ENCODE data around the gene NINJ2.

NINJ2 gene

DNA sequence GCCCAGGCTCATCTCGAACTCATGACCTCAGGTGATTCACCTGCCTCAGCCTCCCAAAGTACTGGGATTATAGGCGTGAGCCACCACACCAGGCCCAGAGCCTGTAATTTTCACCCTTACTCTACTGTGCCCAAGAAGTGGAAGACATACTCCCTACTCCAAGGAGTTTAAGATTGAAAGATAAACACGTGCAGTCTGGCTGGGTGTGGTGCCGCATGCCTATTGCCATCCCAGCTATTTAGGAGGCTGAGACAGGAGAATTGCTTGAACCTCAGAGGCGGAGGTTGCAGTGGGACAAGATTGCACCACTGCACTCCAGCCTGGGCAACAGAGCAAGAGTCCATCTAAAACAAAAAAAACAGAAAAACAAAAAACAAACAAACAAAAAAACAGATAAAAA lies 90.0 kb downstream of the NINJ2 start:
- TF ChIP-seq RAD21 (IDR thresholded peaks at IDR 0.05; ENCODE audit: low read depth) = no peak
- TF ChIP-seq YY1 (IDR thresholded peaks at IDR 0.05; ENCODE audit: low read depth) = no peak
- no peak for TF ChIP-seq EP300 (IDR thresholded peaks at IDR 0.05; ENCODE audit: borderline replicate concordance)
- no peak for TF ChIP-seq NFIC (IDR thresholded peaks at IDR 0.05)
- TF ChIP-seq FOXM1 (IDR thresholded peaks at IDR 0.05; ENCODE audit: borderline replicate concordance, low read depth) = no peak
- no peak for TF ChIP-seq TCF12 (IDR thresholded peaks at IDR 0.05; ENCODE audit: low read depth)
- no peak for TF ChIP-seq EGR1 (IDR thresholded peaks at IDR 0.05)
- TF ChIP-seq, protein P1, sequence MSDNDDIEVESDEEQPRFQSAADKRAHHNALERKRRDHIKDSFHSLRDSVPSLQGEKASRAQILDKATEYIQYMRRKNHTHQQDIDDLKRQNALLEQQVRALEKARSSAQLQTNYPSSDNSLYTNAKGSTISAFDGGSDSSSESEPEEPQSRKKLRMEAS (IDR thresholded peaks at IDR 0.05) = no peak
- TF ChIP-seq, protein P2, sequence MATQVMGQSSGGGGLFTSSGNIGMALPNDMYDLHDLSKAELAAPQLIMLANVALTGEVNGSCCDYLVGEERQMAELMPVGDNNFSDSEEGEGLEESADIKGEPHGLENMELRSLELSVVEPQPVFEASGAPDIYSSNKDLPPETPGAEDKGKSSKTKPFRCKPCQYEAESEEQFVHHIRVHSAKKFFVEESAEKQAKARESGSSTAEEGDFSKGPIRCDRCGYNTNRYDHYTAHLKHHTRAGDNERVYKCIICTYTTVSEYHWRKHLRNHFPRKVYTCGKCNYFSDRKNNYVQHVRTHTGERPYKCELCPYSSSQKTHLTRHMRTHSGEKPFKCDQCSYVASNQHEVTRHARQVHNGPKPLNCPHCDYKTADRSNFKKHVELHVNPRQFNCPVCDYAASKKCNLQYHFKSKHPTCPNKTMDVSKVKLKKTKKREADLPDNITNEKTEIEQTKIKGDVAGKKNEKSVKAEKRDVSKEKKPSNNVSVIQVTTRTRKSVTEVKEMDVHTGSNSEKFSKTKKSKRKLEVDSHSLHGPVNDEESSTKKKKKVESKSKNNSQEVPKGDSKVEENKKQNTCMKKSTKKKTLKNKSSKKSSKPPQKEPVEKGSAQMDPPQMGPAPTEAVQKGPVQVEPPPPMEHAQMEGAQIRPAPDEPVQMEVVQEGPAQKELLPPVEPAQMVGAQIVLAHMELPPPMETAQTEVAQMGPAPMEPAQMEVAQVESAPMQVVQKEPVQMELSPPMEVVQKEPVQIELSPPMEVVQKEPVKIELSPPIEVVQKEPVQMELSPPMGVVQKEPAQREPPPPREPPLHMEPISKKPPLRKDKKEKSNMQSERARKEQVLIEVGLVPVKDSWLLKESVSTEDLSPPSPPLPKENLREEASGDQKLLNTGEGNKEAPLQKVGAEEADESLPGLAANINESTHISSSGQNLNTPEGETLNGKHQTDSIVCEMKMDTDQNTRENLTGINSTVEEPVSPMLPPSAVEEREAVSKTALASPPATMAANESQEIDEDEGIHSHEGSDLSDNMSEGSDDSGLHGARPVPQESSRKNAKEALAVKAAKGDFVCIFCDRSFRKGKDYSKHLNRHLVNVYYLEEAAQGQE (IDR thresholded peaks at IDR 0.05; ENCODE audit: low read depth) = no peak

DNA sequence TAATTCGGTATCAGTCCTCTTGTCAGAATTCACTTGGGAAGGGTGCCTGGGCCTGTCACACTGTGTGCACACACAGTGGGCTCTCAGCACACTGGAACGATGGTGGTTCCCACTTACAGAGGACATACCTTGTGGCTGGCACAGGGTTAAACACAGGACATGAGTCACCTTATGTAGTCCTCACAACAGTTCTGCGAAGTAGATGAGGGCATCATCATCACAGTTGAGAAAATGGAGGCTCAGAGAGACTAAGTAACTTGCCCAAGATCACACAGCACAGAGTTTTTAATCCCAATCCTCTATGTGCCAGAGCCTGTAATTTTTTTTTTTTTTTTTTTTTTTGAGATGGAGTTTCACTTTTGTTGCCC lies 90.7 kb downstream of the NINJ2 start:
- TF ChIP-seq TCF12 (IDR thresholded peaks at IDR 0.05; ENCODE audit: low read depth) (no peak), YY1 (IDR thresholded peaks at IDR 0.05; ENCODE audit: low read depth) (no peak), NFIC (IDR thresholded peaks at IDR 0.05) (no peak)

DNA sequence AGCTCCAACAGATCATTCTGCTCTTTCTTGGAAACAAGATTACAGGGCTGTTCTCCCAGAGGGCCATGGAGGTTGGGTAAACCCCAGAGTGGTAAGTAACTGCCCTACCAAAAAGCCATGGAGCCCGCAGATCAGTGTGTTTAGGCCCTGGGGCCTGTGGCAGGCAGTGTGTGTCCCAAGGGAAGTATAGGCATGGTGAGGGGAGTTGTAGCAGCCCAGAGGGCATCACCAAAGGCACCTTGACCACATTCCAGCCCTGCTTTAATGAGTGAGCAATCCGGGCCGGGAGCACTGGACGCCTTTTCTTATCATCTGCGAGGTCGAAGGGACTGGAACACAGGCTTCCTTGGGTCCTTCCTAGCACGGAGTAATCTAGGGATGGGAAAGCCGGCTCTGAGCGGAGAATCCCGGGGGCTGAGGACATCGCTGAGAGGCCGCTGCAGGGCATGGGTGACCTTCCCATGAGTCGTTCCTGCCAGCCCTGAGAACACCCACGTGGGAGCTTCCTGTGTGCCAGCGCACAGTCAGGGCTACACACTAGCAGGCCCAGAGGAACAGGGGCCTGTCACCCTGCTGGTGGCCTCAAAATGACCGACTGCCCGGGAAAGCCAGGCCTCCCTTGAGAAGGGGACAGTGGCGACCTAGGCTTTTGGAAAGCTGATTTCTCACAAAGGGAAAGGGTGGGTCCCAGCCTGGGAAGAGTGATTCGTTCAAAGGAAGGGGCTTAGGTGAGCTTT lies 91.3 kb downstream of the NINJ2 start:
- TF ChIP-seq CEBPB (IDR thresholded peaks at IDR 0.05) = no peak
- TF ChIP-seq RAD21 (IDR thresholded peaks at IDR 0.05; ENCODE audit: low read depth) = no peak
- TF ChIP-seq EGR1 (IDR thresholded peaks at IDR 0.05) = no peak
- TF ChIP-seq, protein P2 (IDR thresholded peaks at IDR 0.05; ENCODE audit: low read depth) = no peak
- TF ChIP-seq TEAD4 (IDR thresholded peaks at IDR 0.05) = no peak
- TF ChIP-seq, protein P1 (IDR thresholded peaks at IDR 0.05) = no peak
- TF ChIP-seq TAF1 (IDR thresholded peaks at IDR 0.05; ENCODE audit: low read depth) = no peak
- no peak for TF ChIP-seq TCF12 (IDR thresholded peaks at IDR 0.05; ENCODE audit: low read depth)
- no peak for TF ChIP-seq NFIC (IDR thresholded peaks at IDR 0.05)
- TF ChIP-seq YY1 (IDR thresholded peaks at IDR 0.05; ENCODE audit: low read depth) = no peak
- no peak for TF ChIP-seq FOXM1 (IDR thresholded peaks at IDR 0.05; ENCODE audit: borderline replicate concordance, low read depth)
- no peak for TF ChIP-seq ZBTB7A (IDR thresholded peaks at IDR 0.05; ENCODE audit: low read depth)
- TF ChIP-seq, protein P3, sequence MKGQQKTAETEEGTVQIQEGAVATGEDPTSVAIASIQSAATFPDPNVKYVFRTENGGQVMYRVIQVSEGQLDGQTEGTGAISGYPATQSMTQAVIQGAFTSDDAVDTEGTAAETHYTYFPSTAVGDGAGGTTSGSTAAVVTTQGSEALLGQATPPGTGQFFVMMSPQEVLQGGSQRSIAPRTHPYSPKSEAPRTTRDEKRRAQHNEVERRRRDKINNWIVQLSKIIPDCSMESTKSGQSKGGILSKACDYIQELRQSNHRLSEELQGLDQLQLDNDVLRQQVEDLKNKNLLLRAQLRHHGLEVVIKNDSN (IDR thresholded peaks at IDR 0.05) = no peak
- no peak for TF ChIP-seq CREB1 (IDR thresholded peaks at IDR 0.05; ENCODE audit: low read depth)
- TF ChIP-seq EP300 (IDR thresholded peaks at IDR 0.05; ENCODE audit: borderline replicate concordance) = no peak

DNA sequence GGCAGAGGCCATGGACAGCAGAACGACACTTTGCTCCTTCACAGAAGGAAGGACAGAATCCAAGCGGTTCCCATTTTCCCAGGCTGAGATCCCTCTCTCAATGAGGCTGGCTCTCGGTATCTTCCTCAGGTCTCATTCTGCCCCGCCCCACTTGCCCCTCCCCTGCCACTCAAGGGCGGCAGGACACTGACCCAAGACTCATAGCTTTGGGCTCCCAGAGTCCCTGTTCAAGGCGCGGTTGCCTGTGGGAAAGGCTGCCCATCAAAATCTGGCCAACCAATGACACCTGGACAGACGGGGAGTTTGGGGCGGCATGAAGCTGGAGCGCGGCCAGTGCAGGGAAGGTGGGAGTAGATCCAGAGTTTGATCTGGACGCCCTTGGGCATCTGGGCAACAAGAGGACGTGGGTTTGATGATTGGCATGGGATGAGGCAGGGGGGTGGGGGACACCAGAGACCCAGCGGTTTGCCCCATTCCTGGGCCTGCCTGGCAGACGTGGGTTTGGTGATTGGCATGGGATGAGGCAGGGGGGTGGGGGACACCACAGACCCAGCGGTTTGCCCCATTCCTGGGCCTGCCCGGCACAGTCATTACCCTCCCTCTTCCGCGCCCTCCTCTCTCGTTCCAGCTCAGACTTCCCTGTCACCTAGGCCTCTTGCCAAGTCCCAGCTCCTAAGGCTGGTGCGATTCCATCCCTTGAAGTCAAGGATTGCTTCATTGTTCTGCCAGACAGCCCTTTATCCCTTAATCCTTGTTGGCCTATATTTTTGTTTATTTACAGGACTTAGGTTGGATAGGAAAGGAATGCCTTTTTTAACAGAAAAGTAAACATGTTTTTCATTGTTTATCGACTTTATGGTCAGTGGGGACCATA lies 92.1 kb downstream of the NINJ2 start:
- TF ChIP-seq YY1 (IDR thresholded peaks at IDR 0.05; ENCODE audit: low read depth) (no peak), NFIC (IDR thresholded peaks at IDR 0.05) (peak; percentile 40)
- TF ChIP-seq, protein P1 (IDR thresholded peaks at IDR 0.05) = peak; percentile 52; the same call in 1 of the 2 replicates

DNA sequence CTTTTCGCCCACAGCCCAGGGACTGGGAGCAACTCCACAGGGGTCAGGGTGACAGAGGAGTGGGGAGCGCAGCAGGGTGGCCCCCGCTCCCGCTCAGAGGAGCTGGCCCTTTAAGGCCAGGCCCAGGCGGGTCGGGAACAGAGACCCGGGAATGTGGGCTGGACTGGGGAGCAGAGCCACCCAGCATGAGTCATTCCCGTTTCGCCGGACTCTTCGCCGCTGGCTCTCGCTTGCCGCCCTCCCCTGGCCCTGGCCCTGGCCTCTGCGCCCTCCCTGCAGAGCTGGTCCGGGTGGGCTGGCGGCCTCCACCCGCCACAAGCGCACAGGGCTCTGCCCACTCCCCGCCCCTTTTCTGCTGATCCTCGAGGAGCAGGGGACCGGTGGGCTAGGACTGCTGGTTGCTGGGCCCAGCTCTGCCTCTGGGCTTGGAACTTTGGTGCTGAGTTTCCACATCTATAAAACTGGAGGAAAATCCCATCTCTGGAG lies 92.8 kb downstream of the NINJ2 start:
- peak; percentile 43; the same call in 1 of the 2 replicates for TF ChIP-seq EP300 (IDR thresholded peaks at IDR 0.05; ENCODE audit: borderline replicate concordance)
- TF ChIP-seq FOXM1 (IDR thresholded peaks at IDR 0.05; ENCODE audit: borderline replicate concordance, low read depth) = no peak
- TF ChIP-seq CEBPB (IDR thresholded peaks at IDR 0.05) = no peak
- peak; percentile 90 for TF ChIP-seq TEAD4 (IDR thresholded peaks at IDR 0.05)
- TF ChIP-seq CREB1 (IDR thresholded peaks at IDR 0.05; ENCODE audit: low read depth) = no peak
- TF ChIP-seq EGR1 (IDR thresholded peaks at IDR 0.05) = no peak
- TF ChIP-seq TCF12 (IDR thresholded peaks at IDR 0.05; ENCODE audit: low read depth) = peak; percentile 61

All from Ishikawa (cell line).